Gastroesophageal sphincter (tissue), 4 donors: Measurements from ENCODE around the gene TBC1D7. TPM values are rescaled to one million over a fixed set of nuclear protein-coding genes. Genes with fewer than 3 reads are reported as not detected.

Experiments
- ATAC-seq: fragments of 150-250 bp; one replicate; pipeline ENCODE4 v1.9.1; 2016; ENCODE audit warnings: mild to moderate bottlenecking, moderate library complexity
- H3K27ac ChIP-seq, 4 donors: fragments of 200-600 bp; sonication (generic) in 3 of 4; 1 replicate in 3 of 4; 2 replicates in 1 of 4; pipeline ENCODE4 v1.5.1; 2016 to 2019
- H3K27me3 ChIP-seq: fragments of 200-600 bp; sonication (generic); one replicate; pipeline ENCODE4 v1.5.1; 2019
- H3K36me3 ChIP-seq, 2 donors: fragments of 200-600 bp; sonication (generic); one replicate each; pipeline ENCODE4 v1.5.1; 2019; ENCODE audit warnings: control low read depth in 1 of 2
- H3K4me1 ChIP-seq, 3 donors: fragments of 200-600 bp; sonication (generic); 1 replicate in 2 of 3; 2 replicates in 1 of 3; pipeline ENCODE4 v1.5.1; 2016 to 2019; ENCODE audit warnings: control low read depth in 2 of 3
- H3K4me3 ChIP-seq, 2 donors: fragments of 200-600 bp; sonication (generic); one replicate each; pipeline ENCODE4 v1.5.1; 2019; ENCODE audit warnings: mild to moderate bottlenecking in 1 of 2, moderate library complexity in 1 of 2
- H3K9me3 ChIP-seq, 3 donors: fragments of 200-600 bp; sonication (generic); one replicate each; pipeline ENCODE4 v1.5.1; 2017 to 2019; ENCODE audit warnings: control low read depth in 2 of 3
- CTCF ChIP-seq, 4 experiments: fragments of 200-600 bp in 2 of 4; fragments of 450-650 bp in 2 of 4; sonication (generic) in 1 of 4; IDR thresholded peaks; one replicate each; pipeline ENCODE4 v1.5.1; 2017 to 2019; ENCODE audit warnings: antibody characterized with exemption in 4 of 4, mild to moderate bottlenecking in 2 of 4, moderate library complexity in 2 of 4
- EP300 ChIP-seq: sonication (generic); formaldehyde crosslinking; IDR thresholded peaks from one replicate; pipeline ENCODE4 v1.6.1; 2017; ENCODE audit warnings: antibody characterized with exemption, mild to moderate bottlenecking
- POLR2A ChIP-seq, 2 donors: fragments of 450-650 bp; IDR thresholded peaks; one replicate each; pipeline ENCODE4 v1.6.1; 2017; ENCODE audit warnings: antibody characterized with exemption in 2 of 2, mild to moderate bottlenecking in 2 of 2, moderate library complexity in 1 of 2
- POLR2AphosphoS5 ChIP-seq: sonication (generic); formaldehyde crosslinking; IDR thresholded peaks from one replicate; pipeline ENCODE4 v1.6.1; 2017; ENCODE audit warnings: antibody characterized with exemption
- WGBS, 2 donors: methylation state at CpG; one replicate each; pipeline ENCODE4 v1.1.5; 2018; ENCODE audit warnings: low coverage in 1 of 2; 5-methylcytosine and 5-hydroxymethylcytosine counted together
- total RNA-seq, 4 donors: library from RNA; depleted of rRNA; stranded (reverse); fragments of >200 nt; gene quantifications; one replicate each; pipeline ENCODE4 v1.1.0, GENCODE V29; 2016

The TBC1D7 gene
- total RNA-seq, 4 donors from 2014 or later = 5.1 to 14.5 (median 7.3) TPM

- no peak for TF ChIP-seq CTCF (IDR thresholded peaks at IDR 0.05)
- TF ChIP-seq EP300 = no peak
- TF ChIP-seq POLR2AphosphoS5 = no peak
- TF ChIP-seq POLR2A (IDR thresholded peaks at IDR 0.05) = no peak
- Histone ChIP-seq H3K27me3 (no peaks in the 10 kb centered on the region), H3K9me3 (no peaks in the 10 kb centered on the region), H3K27ac (no peak overlapping the region), H3K4me3 (no peak overlapping the region), H3K36me3 (no peaks in the 10 kb centered on the region), H3K4me1 (no peaks in the 10 kb centered on the region)
- 87 to 97% methylated on average over 3 to 6 of the region's 6 CpGs for WGBS, 2 donors
- ATAC-seq = no peak
These were observed 64.7 kb downstream of the TBC1D7 start for GRCh38 chr6:13263669-13264068.

GRCh38 chr6:13262302-13263230, 65.8 kb downstream of the TBC1D7 start:
- no peak for ATAC-seq
- Histone ChIP-seq H3K27me3 (no peaks in the 10 kb centered on the region), H3K27ac (no peak overlapping the region), H3K9me3 (no peaks in the 10 kb centered on the region), H3K4me1 (no peaks in the 10 kb centered on the region), H3K36me3 (no peaks in the 10 kb centered on the region), H3K4me3 (no peak overlapping the region)
- WGBS, 2 donors = 44% methylated on average over 1 of the region's 1 CpG; no CpG with 5 or more reads in 1 of the 2 donors
- TF ChIP-seq POLR2A (IDR thresholded peaks at IDR 0.05) = no peak
- TF ChIP-seq POLR2AphosphoS5 = no peak
- no peak for TF ChIP-seq CTCF (IDR thresholded peaks at IDR 0.05)

GRCh38 chr6:13261464-13261994, 66.8 kb downstream of the TBC1D7 start:
- Histone ChIP-seq H3K4me1 (no peaks in the 10 kb centered on the region), H3K4me3 (no peak overlapping the region), H3K9me3 (peaks cover 0 to 1% (median 0%) of the 10 kb centered on the region in 3 donors), H3K27me3 (no peaks in the 10 kb centered on the region), H3K36me3 (no peaks in the 10 kb centered on the region), H3K27ac (no peak overlapping the region)
- 50 to 62% methylated on average over 1 of the region's 1 CpG for WGBS, 2 donors
- no peak for ATAC-seq
- TF ChIP-seq CTCF (IDR thresholded peaks at IDR 0.05) = no peak
- TF ChIP-seq POLR2A (IDR thresholded peaks at IDR 0.05) = no peak
- TF ChIP-seq POLR2AphosphoS5 = no peak
- TF ChIP-seq EP300 = no peak

- Histone ChIP-seq H3K4me3 (no peak overlapping the region), H3K27me3 (no peaks in the 10 kb centered on the region), H3K4me1 (no peaks in the 10 kb centered on the region), H3K9me3 (peaks cover 0 to 8% (median 0%) of the 10 kb centered on the region in 3 donors), H3K36me3 (no peaks in the 10 kb centered on the region), H3K27ac (no peak overlapping the region)
- ATAC-seq = no peak
- WGBS, 2 donors = 82 to 96% methylated on average over 3 of the region's 5 CpGs
- TF ChIP-seq CTCF (IDR thresholded peaks at IDR 0.05) = no peak
- no peak for TF ChIP-seq POLR2A (IDR thresholded peaks at IDR 0.05)
- no peak for TF ChIP-seq EP300
- TF ChIP-seq POLR2AphosphoS5 = no peak
These were observed 67.5 kb downstream of the TBC1D7 start for GRCh38 chr6:13260831-13261230.
